ENCODE results near the gene LTBP3.
"Not testable (repeated sequence)": the region's sequence is repeated elsewhere in the genome, so short reads cannot be mapped to it uniquely, and the experiment has no call there.

The LTBP3 gene

DNA sequence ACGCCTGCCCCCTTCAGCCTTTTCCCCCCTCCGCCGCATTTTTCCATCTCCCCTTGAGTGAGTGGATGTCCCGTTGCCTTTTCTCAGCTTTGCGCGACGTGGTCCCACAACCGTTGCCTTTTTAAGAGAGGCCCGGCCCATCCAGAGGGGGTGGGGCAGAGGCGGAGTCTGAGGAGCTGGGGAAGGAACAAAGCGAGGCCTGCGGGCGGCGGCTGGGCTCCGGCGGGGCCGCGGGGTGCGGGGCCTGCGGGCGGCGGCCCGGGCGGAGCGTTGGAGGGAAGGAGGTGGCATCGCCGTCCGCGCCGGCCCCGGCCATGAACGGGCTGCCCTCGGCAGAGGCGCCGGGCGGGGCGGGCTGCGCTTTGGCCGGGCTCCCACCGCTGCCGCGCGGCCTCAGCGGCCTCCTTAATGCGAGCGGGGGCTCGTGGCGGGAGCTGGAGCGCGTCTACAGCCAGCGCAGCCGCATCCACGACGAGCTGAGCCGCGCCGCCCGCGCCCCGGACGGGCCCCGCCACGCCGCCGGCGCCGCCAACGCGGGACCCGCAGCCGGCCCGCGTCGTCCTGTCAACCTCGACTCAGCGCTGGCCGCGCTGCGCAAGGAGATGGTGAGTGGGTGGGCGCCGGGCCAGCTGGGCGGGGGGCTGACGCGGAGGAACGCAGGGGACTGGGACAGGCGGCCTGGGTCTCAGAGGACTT, 14.3 kb upstream of the LTBP3 start, which contains the start of gene FAM89B:
Gene FAM89B (plus strand): TSS at position 183 of the 696 bp plus-strand sequence. CDS start 132 bp downstream, at position 315.
- in situ Hi-C loops (cut with MboI; ENCODE audit: low sequenced_read_pairs): no loop called here

DNA sequence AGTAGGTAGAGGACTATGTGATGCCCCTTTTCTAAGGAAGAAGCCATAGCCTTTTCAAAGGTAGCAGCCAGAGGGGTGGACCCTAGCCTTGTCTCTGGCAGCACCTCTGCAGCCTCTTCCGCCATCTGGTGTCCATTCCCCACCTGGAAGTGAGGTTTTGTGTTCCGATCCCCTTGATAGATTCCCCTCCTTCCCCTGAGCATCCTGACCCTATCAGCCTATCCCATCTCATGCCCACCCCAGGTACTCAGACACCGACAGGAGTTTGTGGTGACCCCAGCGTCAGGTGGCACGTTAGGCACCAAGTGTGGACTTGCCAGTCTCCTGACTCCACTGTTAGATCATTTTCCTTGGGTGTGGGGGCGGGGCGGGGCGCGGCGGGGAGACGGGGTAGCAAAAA, 13.8 kb upstream of the LTBP3 start:
- in situ Hi-C loops (cut with MboI; ENCODE audit: low sequenced_read_pairs): no loop called here

DNA sequence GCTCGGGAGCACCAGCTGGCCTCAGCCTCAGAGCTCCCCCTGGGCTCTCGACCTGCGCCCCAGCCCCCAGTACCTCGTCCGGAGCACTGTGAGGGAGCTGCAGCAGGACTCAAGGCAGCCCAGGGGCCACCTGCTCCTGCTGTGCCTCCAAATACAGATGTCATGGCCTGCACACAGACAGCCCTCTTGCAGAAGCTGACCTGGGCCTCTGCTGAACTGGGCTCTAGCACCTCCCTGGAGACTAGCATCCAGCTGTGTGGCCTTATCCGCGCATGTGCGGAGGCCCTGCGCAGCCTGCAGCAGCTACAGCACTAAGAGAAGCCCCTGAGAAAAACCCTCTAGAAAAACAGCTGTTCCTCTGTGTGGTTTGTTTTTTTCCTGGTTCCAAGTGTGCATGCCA, 13.3 kb upstream of the LTBP3 start:
- in situ Hi-C loops (cut with MboI; ENCODE audit: low sequenced_read_pairs): no loop called here

DNA sequence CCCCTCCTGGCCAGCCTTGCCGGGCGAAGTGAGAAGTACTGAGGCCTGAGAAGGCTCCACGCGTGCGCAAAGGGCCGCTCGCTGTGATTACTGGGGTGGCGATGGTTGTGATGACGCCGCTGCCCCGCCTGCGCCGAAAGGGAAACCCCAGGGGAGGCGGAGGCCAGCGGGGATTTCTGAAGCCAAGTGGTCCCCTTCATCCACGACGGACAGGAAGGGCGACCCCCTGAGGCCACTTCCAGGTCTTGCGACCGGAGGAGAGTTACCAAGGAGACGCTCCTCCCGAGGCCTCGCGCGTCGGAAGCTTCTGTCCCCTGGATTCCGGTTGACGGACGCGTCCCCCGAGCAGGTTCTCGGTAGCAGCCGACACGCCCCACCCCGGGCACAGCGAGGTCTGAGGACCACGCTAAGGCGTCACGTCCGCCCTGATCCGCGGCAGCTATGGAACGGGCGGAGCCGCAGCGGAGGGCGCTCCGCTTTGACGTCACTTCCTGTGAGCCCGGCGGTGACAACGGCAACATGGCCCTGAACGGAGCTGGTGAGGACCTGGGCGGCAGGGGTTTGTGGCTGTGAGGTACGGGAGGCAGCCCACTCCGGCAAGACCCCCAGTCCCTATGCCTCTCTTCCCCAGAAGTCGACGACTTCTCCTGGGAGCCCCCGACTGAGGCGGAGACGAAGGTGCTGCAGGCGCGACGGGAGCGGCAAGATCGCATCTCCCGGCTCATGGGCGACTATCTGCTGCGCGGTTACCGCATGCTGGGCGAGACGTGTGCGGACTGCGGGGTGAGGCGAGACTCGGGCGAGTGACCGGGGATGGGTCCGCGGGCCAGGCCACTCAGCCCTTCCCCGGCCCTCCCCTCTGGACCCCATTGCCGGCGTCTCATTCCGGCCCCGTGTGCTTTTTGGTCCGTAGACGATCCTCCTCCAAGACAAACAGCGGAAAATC, 12.1 kb upstream of the LTBP3 start, which contains the start of gene ZNRD2:
Gene ZNRD2 (plus strand): TSS at position 505 of the 946 bp plus-strand sequence. CDS start 15 bp downstream, at position 520.
- in situ Hi-C loops (cut with MboI; ENCODE audit: low sequenced_read_pairs): no loop called here

DNA sequence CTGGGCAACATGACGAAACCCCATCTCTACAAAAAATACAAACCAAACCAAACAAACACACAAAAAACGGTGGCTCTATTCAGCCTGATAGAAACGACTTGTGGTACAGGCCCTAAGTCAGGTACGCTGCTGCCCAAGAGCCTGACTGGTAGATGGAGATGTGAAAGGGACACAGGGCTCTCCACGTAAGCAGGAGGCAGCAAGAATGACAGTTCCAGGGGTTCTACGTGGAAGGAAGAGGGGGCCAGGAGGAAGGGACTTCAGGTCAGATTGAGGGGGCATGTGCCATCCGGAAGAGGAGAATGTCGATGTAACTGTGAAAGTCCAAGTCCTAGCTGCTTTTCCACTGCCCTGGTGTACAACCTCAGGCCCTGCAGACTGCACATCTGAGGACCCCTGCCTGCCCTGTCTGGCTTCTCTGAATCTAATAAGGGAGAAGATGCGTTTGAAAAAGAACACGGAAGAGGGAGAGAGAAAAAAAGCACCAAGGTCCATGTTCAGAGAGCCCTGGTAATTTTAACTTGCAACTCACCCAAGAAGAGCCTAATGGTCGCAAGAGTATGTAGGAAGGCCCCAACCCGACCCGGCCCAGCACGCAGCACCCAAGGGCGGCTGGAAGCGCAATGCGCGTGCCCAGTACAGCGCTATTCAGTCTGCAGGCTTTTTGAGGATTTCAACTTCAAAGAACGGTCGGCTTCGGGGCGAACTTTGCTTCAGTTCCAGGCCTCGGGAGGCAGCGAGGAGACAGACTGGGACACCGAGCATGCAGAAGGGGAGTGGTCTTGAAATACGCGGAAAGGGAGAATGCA, 11.2 kb upstream of the LTBP3 start:
- in situ Hi-C loops (cut with MboI; ENCODE audit: low sequenced_read_pairs): no loop called here

DNA sequence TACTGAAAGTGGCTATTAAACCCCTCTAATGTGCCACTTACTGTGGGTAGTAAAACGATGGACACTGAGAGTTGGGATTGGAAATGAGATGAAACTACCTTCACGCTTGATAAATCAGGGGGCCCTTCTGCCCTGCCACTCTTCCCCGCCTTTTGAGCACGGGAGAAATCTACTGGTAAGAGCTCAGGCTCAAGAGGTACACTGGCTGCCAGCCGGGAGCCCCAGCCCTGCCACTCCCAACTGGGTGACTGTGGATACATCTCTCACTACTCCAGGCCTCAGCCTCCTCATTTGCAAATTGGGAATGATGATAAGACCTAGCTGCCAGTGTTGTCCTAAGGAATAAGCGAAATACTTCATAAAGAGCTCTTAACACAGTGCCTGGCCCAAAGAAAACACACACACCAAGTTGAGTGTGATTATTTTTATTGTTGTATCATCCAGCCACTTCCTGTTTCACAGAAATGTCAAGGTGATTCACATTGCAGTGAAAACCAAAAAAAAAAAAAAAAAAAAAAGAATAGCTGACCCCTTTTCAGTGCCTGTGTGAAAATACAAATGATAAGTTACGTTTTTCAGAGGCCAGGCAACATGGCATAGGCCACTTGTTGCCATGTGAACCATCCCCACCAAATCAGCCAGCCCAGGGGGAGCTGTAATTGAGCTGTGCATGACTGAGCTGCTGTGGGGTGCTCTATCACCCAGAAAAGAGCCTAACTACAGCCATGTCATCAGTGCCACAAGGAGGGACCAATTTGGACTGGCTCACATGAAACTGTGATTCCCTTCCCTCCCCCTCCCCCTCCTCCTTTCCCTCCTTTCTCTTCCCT, 7.7 kb upstream of the LTBP3 start:
- in situ Hi-C loops (cut with MboI; ENCODE audit: low sequenced_read_pairs): no loop called here

DNA sequence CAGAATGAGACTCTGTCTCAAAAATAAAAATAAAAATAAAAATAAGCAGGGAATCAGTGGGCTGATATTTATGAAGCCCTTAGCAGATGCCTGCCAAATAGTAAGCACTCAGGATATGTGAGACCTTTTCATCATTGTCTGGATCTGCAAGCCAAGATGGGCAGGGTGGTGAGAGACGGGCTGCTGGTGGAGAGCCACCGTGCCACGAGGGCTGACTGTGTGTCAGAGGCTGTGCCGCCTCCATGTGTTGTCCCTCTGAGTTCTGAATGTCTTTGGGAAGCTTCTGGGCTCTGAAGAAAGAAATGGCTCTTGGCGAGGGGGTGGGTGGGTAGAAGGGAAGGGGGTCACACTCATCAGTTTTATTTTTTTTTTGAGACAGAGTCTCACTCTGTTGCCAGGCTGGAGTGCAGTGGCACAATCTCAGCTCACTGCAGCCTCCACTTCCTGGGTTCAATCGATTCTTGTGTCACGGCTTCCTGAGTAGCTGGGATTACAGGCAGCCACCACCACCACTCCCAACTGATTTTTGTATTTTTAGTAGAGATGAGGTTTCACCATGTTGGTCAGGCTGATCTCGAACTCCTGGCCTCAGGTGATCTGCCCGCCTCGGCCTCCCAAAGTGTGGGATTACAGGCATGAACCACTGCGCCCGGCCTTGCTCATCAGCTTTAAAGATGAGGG, 6.9 kb upstream of the LTBP3 start:
- in situ Hi-C loops (cut with MboI; ENCODE audit: low sequenced_read_pairs): not testable (repeated sequence)

DNA sequence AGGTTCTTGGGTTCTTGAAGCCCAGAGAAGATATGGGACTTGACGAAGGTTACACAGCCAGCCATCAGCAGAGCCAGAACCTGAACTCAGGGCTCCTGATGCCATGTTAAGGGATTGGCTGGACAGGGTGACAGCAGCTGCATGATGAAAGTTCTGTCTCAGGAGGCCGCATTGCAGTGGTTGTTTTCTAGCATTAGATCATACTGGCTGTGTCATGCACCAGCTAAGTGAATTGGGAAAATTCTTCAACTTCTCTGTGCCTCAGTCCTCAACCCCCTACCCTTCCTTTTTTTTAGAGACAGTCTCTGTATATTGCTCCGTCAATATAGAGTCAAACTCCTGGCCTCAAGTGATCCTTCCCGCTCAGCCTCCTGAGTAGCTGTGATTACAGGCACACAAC, 5.4 kb upstream of the LTBP3 start:
- in situ Hi-C loops (cut with MboI; ENCODE audit: low sequenced_read_pairs): no loop called here

DNA sequence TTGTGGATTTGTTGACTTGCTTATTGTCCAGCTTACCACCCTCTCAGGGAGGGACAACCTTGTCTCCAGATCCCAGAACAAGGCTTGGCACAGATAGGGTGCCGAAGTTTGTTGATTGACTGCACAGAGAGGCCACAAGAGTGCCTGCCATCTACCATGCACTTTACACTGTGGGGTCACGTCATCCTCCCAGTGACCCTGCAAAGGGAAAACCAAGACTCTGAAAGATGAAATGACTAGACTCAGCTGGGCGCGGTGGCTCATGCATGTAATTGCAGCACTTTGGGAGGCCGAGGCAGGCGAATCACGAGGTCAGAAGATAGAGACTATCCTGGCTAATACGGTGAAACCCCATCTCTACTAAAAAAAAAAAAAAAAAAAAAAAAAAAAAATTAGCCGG, 4.6 kb upstream of the LTBP3 start:
- in situ Hi-C loops (cut with MboI; ENCODE audit: low sequenced_read_pairs): no loop called here

DNA sequence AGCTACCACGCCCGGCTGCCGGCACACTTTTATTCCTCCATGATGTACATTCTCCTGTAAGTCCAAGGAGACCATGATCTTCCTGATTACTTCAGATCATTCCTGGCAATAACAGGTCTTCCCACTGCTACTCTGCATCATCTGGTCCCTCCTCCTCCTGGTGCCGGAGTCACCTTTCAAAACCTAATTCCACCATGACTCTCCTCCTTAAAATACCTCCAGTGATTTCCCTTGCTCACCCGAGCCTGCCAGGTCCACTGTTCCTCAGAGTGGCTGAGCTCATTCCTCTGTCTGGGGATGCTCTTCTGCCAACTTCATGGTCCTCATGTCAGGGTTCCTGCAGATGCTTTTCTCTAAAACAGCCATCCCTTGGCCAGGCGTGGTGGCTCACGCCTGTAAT, 3.9 kb upstream of the LTBP3 start:
- in situ Hi-C loops (cut with MboI; ENCODE audit: low sequenced_read_pairs): no loop called here

DNA sequence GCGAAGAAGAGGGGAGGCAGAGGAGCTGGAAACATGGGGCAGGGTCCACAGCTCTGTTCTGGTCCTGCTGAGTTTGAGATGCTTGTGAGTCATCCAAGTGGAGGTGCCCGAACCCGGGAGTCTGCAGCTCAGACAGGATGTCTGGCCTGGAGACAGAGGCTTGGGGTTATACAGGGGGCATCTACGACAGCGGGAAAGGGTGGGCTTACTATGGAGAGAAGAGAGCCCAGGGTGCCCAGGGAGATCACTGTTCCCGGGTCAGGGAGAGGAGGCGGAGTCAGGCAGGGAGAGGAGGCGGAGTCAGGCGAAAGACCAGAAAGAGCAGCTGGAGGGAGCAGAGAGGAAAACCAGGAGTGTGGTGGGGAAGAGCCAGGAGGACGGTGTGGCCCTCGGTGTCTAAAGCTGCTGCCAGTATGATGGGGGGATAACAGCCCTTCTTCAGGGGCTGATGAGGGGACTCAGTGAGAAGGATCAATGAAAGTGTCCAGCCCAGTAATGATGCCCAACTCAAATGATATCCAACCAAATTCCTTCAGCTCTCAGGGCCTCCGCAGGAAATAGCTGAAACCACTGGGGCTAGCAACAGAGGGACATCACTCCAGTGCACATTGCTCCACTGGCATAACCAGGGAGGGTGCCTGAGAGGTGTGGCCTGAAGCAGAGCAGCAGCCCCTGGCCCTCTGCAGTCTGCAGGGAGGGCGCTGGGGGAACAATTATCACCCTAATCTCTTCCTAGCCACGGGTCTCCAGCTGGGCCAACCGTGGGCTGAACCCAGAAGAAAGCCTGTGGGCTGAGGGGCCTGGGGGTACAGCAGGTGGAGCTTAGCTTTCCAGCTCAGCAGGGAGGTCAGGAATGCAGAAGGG, 2.6 kb upstream of the LTBP3 start:
- in situ Hi-C loops (cut with MboI; ENCODE audit: low sequenced_read_pairs): no loop called here

DNA sequence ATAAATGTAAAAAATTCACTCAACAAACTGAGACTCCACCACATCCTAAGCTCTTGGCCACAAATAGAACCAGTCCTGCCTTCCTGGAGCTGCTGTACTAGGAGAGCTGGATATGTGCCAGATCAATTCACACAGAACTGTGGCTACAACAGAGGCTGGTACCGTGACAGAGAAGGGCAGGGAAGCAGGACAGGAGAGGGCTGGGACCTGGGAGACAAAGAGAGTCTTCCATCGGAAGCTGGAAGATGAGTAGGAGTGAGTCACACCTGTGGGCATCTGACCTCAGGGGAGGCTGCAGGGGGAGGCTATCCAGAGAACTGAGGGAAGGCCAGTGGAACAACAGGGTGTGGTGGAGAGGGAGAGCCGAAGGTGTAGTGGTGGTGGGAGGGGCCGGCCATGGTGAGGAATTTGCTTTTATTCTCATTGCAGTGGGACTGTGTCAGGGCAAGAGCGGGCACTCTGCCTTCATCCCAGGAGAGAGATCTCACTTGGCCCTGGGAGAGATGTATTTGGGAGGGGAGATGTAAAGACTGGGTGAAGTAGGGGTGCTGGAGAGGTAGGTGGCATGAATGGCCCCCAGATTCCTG, 1.9 kb upstream of the LTBP3 start:
- in situ Hi-C loops (cut with MboI; ENCODE audit: low sequenced_read_pairs): no loop called here

DNA sequence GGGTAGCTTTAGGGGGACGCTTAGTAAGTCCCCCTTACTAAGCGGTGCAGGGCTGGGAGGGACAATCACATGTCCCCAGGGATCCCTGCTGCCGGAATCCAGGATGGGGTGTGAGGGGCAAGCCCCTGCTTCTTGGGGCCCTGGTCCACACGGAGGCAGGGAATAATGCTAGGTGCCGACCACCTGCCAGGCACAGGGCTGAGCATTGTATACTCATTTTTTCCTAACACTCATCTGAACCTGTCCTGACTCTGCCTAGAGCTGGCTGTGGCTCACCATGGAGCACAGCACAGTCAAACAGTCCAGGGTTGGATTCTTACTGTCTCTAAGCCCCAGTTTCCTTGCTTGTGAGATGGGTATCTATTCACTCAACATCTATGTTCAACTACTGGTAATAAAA, 1.4 kb upstream of the LTBP3 start:
- in situ Hi-C loops (cut with MboI; ENCODE audit: low sequenced_read_pairs): no loop called here

DNA sequence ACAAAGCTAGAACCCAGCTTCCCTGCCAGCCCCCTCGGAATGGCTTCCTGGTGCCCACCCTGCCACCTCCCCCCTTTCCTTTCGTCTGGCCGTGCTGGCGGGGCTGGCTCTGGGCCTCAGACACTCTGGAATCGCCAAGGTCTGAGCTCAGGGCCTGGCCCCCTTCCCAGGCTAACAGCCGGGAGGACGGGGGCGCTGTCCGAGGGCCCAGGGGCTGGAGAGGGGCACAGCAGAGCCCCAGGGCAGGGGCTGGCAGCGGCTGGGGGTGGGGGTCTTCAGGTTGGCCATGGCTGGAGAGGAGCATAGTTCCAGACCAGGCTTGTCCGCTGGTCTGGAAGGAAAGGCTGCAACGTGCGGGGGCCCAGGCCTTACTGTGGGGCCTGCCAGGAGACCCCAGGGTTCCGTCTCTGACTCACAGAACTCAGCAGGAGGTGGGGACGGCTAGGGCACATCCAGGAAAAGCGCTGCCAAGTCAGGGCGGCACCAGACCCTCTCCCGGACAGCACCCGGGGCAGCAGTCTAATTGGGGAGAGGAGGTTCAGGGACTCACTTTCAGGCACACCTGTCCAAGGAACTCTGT, 861 bp upstream of the LTBP3 start:
- in situ Hi-C loops (cut with MboI; ENCODE audit: low sequenced_read_pairs): no loop called here

DNA sequence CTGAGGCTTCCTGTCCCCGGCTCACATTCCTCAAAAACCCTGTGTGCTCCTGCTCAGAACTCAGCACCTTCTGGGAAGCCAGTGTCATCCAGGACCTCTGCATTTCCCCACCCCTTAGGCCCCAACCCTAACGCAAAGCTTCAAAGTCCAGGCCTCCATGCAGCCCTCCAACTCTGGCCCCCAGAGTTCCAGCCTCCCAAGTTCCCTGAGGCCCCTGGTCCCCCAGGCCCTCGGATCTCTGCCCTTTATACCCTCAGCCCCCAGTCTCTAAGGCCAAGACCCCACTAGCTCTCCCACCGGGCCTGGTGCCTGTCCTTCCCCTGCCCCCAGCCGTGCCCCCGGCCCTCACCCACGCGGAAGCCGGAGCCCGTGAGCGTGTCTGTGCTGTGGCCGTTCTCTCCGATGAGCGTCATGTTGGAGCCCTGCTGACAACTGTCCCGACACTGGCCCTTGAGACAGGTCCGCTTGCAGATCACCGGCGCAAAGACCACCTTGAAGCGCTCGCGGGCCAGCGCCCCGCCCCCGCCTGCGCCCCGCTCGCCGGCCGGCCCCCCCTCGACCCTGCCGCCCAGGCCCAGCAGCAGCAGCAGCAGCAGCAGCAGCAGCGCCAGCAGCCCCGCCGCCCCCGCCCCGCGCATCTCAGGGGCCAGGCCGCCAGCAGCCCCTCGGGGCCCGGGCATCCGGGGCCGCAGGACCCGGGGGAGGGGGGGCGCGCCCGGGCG, 718 bp downstream of the LTBP3 start:
- in situ Hi-C loops (cut with MboI; ENCODE audit: low sequenced_read_pairs): no loop called here

DNA sequence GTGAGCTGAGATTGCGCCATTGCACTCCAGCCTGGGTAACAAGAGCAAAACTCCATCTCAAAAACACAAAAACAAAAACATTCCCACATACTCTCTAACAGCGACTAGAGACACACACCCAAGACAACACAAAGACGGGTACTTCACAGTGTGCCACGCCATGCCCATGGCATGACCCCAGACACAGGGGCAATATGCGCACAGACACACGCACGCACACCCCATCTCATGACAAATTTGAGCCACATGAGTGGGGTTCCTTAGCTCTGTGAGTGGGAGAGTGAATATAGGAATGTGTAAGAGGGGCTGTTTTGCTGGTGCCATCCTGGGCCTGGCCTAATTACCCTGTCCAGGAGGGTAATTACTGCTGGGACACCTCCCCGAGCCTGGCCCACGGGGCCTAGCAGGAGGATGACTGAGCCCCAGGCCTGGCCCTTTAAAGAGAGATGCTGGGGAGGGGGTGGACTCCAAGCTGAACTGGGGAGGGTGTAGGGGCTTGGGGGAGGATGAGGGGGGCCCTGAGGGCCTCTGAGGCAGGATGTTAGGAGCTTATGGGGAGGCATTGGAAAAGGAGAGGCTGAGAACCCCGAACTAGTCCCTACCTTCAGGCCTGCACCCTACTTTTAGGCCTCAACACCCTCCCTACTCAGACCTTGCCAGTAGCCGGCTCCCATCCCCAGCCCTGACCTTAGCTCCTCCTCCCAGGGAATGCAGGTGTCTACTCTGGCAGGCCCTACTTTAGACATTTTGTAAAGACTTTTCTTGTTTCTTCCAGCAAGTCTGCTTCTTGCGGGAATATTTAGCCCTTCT, 1.5 kb downstream of the LTBP3 start:
- in situ Hi-C loops (cut with MboI; ENCODE audit: low sequenced_read_pairs): no loop called here
